Measurements from ENCODE around the gene DRC7. TPM values are rescaled to one million over a fixed set of nuclear protein-coding genes. Genes with fewer than 3 reads are reported as not detected.

The DRC7 gene
- total and polyA plus RNA-seq, 7 donors: not detected

- TF ChIP-seq CTCF (IDR thresholded peaks at IDR 0.05): no peak
- Histone ChIP-seq H3K27ac (no peak overlapping the region), H3K4me3 (no peak overlapping the region), H3K9me3 (no peaks in the 10 kb centered on the region), H3K4me1 (no peaks in the 10 kb centered on the region), H3K36me3 (ENCODE audit: insufficient read depth in 1 of 2, low read depth in 1 of 2) (peaks cover 0 to 13% of the 10 kb centered on the region in 2 donors), H3K27me3 (ENCODE audit: insufficient read depth in 3 of 3, low read length in 2 of 3) (no peaks in the 10 kb centered on the region)
- 94 to 97% (median 94%) methylated on average over 21 to 24 of the region's 24 CpGs for WGBS, 3 donors
- ATAC-seq (no peak), DNase-seq (peak in 1 of 2 donors; percentile 46)
- intact Hi-C loops (cut with DNase I): no loop called here
Measured at GRCh38 chr16:57740423-57741071, 45.9 kb downstream of the DRC7 start.

- Histone ChIP-seq H3K4me1 (no peaks in the 10 kb centered on the region), H3K9me3 (no peaks in the 10 kb centered on the region), H3K36me3 (ENCODE audit: insufficient read depth in 1 of 2, low read depth in 1 of 2) (peaks cover 0 to 13% of the 10 kb centered on the region in 2 donors), H3K27me3 (ENCODE audit: insufficient read depth in 3 of 3, low read length in 2 of 3) (no peaks in the 10 kb centered on the region), H3K27ac (no peak overlapping the region), H3K4me3 (no peak overlapping the region)
- TF ChIP-seq CTCF (IDR thresholded peaks at IDR 0.05): no peak
- ATAC-seq (peak in 3 of 4 donors; percentile 42 to 72 (median 44)), DNase-seq (peak in 1 of 2 donors; percentile 30)
- intact Hi-C loops (cut with DNase I): no loop called here
- 73 to 81% (median 76%) methylated on average over 15 to 16 of the region's 16 CpGs for WGBS, 3 donors
Measured at GRCh38 chr16:57741660-57742191, 47.1 kb downstream of the DRC7 start.

- Histone ChIP-seq H3K4me3 (no peak overlapping the region), H3K27me3 (ENCODE audit: insufficient read depth in 3 of 3, low read length in 2 of 3) (no peaks in the 10 kb centered on the region), H3K4me1 (no peaks in the 10 kb centered on the region), H3K27ac (no peak overlapping the region), H3K9me3 (no peaks in the 10 kb centered on the region), H3K36me3 (ENCODE audit: insufficient read depth in 1 of 2, low read depth in 1 of 2) (peaks cover 0 to 13% of the 10 kb centered on the region in 2 donors)
- no peak for ATAC-seq
- WGBS, 3 donors: 79 to 82% (median 81%) methylated on average over 4 of the region's 4 CpGs
- intact Hi-C loops (cut with DNase I): no loop called here
- DNase-seq: no peak
- TF ChIP-seq CTCF (IDR thresholded peaks at IDR 0.05): no peak
Measured at GRCh38 chr16:57742543-57742942, 47.9 kb downstream of the DRC7 start.

- ATAC-seq: no peak
- Histone ChIP-seq H3K36me3 (ENCODE audit: insufficient read depth in 1 of 2, low read depth in 1 of 2) (peaks cover 0 to 13% of the 10 kb centered on the region in 2 donors), H3K4me1 (no peaks in the 10 kb centered on the region), H3K9me3 (no peaks in the 10 kb centered on the region), H3K4me3 (no peak overlapping the region), H3K27me3 (ENCODE audit: insufficient read depth in 3 of 3, low read length in 2 of 3) (no peaks in the 10 kb centered on the region), H3K27ac (no peak overlapping the region)
- intact Hi-C loops (cut with DNase I): no loop called here
- no peak for DNase-seq
- 50 to 71% (median 58%) methylated on average over 10 of the region's 10 CpGs for WGBS, 3 donors
- TF ChIP-seq CTCF (IDR thresholded peaks at IDR 0.05): no peak
Measured at GRCh38 chr16:57743458-57743857, 48.9 kb downstream of the DRC7 start.

Data from psoas muscle (tissue), 8 donors.